GM10248 (cell line): ENCODE measurements around the gene C22orf31.

Experiments used
- CTCF ChIA-PET: fragments of 300-600 bp; sonication (Branson Sonifier 250); formaldehyde crosslinking; extraction: SDS; loops from one replicate; lab custom pipeline; 2021; ENCODE audit warnings: antibody characterized with exemption; lab: Yijun Ruan, JAX
- POLR2A ChIA-PET: fragments of 350-650 bp; sonication (Branson Sonifier 250); formaldehyde crosslinking; extraction: SDS; loops from one replicate; lab custom pipeline; 2020; ENCODE audit warnings: antibody characterized with exemption; lab: Yijun Ruan, JAX
- DNase-seq: peaks from one replicate; pipeline ENCODE4 v3.0.0; 2012; ENCODE audit errors: extremely low spot score
- CTCF ChIP-seq: IDR thresholded peaks from 2 replicates; pipeline ENCODE4 v1.5.1; 2012; ENCODE audit warnings: mild to moderate bottlenecking, low read depth; ENCODE audit errors: extremely low read depth, missing control alignments, control extremely low read depth

The C22orf31 gene

GRCh38 chr22:29029202-29030000, 32.2 kb downstream of the C22orf31 start:
- no peak for TF ChIP-seq CTCF
- ChIA-PET POLR2A (no interaction called here), CTCF (interaction anchor here (1.2 to 4.2 kb wide), 2 partner anchors 11 to 176 kb away, joined by 4 to 23 read pairs; no protein-coding TSS in a partner anchor)
- DNase-seq: no peak

- ChIA-PET CTCF (interaction anchor here (1.0 to 4.2 kb wide), 3 partner anchors 12 to 1008 kb away, joined by 3 to 23 read pairs (median 3); no protein-coding TSS in a partner anchor), POLR2A (no interaction called here)
- no peak for DNase-seq
Observed at GRCh38 chr22:29028468-29028867, 33.2 kb downstream of the C22orf31 start.

GRCh38 chr22:29026579-29026978, 35.1 kb downstream of the C22orf31 start:
- POLR2A ChIA-PET: no interaction called here
- no peak for TF ChIP-seq CTCF
- no peak for DNase-seq
- CTCF ChIA-PET: interaction anchor here (1.2 to 4.2 kb wide), 3 partner anchors 9 to 14 kb away, joined by 3 to 23 read pairs (median 6); no protein-coding TSS in a partner anchor

More at GRCh38 chr22:29028468-29028867, 33.2 kb downstream of the C22orf31 start:
- no peak for TF ChIP-seq CTCF

- TF ChIP-seq CTCF: no peak
- POLR2A ChIA-PET: no interaction called here
- no peak for DNase-seq
- CTCF ChIA-PET: no interaction called here
Observed at GRCh38 chr22:29023172-29023796, 38.3 kb downstream of the C22orf31 start.

- no peak for TF ChIP-seq CTCF
- no peak for DNase-seq
- POLR2A ChIA-PET: no interaction called here
- CTCF ChIA-PET: no interaction called here
Observed at GRCh38 chr22:29022101-29022817, 39.4 kb downstream of the C22orf31 start.
